ENCODE measurements around the gene IDH1. TPM values are rescaled to one million over a fixed set of nuclear protein-coding genes. Genes with fewer than 3 reads are reported as not detected.

Gene IDH1
- total and polyA plus RNA-seq, 4 donors = 106 to 169 (median 129) TPM

- H3K4me3 ChIP-seq (ENCODE audit: low read depth, low read length) = no peak overlapping the region
- H3K4me1 ChIP-seq (ENCODE audit: control insufficient read depth, insufficient read depth, low read length) = peaks cover 4% of the 10 kb centered on the region
- no peaks in the 10 kb centered on the region for H3K27me3 ChIP-seq (ENCODE audit: control insufficient read depth, insufficient read depth, low read length)
- no peaks in the 10 kb centered on the region for H3K36me3 ChIP-seq (ENCODE audit: control insufficient read depth, insufficient read depth, low read length)
- H3K27ac ChIP-seq (ENCODE audit: low read depth, low read length) = no peak overlapping the region
- no peaks in the 10 kb centered on the region for H3K9me3 ChIP-seq (ENCODE audit: control insufficient read depth, insufficient read depth, low read length)
- DNase-seq (ENCODE audit: low read depth in 4 of 6, low spot score in 6 of 6) = no peak
- WGBS (ENCODE audit: insufficient coverage) = 89% methylated on average over 5 of the region's 8 CpGs
Measured at GRCh38 chr2:208192611-208193236, 62.1 kb downstream of the IDH1 start.

GRCh38 chr2:208189810-208190503 lies 64.9 kb downstream of the IDH1 start, which contains the start of gene C2orf80:
Gene C2orf80, minus strand, starts transcription at chr2:208190030. Its CDS starts 3,044 bp downstream, at chr2:208186986.
- 7% methylated on average over 6 of the region's 10 CpGs for WGBS (ENCODE audit: insufficient coverage)
- Histone ChIP-seq H3K36me3 (ENCODE audit: control insufficient read depth, insufficient read depth, low read length) (no peaks in the 10 kb centered on the region), H3K27me3 (ENCODE audit: control insufficient read depth, insufficient read depth, low read length) (no peaks in the 10 kb centered on the region), H3K27ac (ENCODE audit: low read depth, low read length) (peak within 1 kb of the TSS; percentile 70), H3K4me1 (ENCODE audit: control insufficient read depth, insufficient read depth, low read length) (peaks cover 10% of the 10 kb centered on the region), H3K4me3 (ENCODE audit: low read depth, low read length) (peak within 1 kb of the TSS; percentile 16), H3K9me3 (ENCODE audit: control insufficient read depth, insufficient read depth, low read length) (no peaks in the 10 kb centered on the region)
- DNase-seq (ENCODE audit: low read depth in 4 of 6, low spot score in 6 of 6) = peak; percentile 56 to 97 (median 76)

GRCh38 chr2:208189069-208189809 lies 65.6 kb downstream of the IDH1 start:
- DNase-seq (ENCODE audit: low read depth in 4 of 6, low spot score in 6 of 6) = peak; percentile 43 to 81 (median 57)
- H3K4me3 ChIP-seq (ENCODE audit: low read depth, low read length) = peak overlapping the region; percentile 16
- H3K4me1 ChIP-seq (ENCODE audit: control insufficient read depth, insufficient read depth, low read length) = peaks cover 10% of the 10 kb centered on the region
- H3K9me3 ChIP-seq (ENCODE audit: control insufficient read depth, insufficient read depth, low read length) = no peaks in the 10 kb centered on the region
- H3K27me3 ChIP-seq (ENCODE audit: control insufficient read depth, insufficient read depth, low read length) = no peaks in the 10 kb centered on the region
- H3K27ac ChIP-seq (ENCODE audit: low read depth, low read length) = peak overlapping the region; percentile 70
- no peaks in the 10 kb centered on the region for H3K36me3 ChIP-seq (ENCODE audit: control insufficient read depth, insufficient read depth, low read length)
- 20% methylated on average over 1 of the region's 5 CpGs for WGBS (ENCODE audit: insufficient coverage)

- 83% methylated on average over 1 of the region's 2 CpGs for WGBS (ENCODE audit: insufficient coverage)
- no peak overlapping the region for H3K4me3 ChIP-seq (ENCODE audit: low read depth, low read length)
- no peaks in the 10 kb centered on the region for H3K36me3 ChIP-seq (ENCODE audit: control insufficient read depth, insufficient read depth, low read length)
- H3K9me3 ChIP-seq (ENCODE audit: control insufficient read depth, insufficient read depth, low read length) = no peaks in the 10 kb centered on the region
- no peaks in the 10 kb centered on the region for H3K27me3 ChIP-seq (ENCODE audit: control insufficient read depth, insufficient read depth, low read length)
- DNase-seq (ENCODE audit: low read depth in 4 of 6, low spot score in 6 of 6) = peak in 1 of 6 donors; percentile 59
- peak overlapping the region; percentile 7 for H3K27ac ChIP-seq (ENCODE audit: low read depth, low read length)
- H3K4me1 ChIP-seq (ENCODE audit: control insufficient read depth, insufficient read depth, low read length) = peaks cover 17% of the 10 kb centered on the region
Measured at GRCh38 chr2:208186893-208187292, 68.0 kb downstream of the IDH1 start.

- Histone ChIP-seq H3K27ac (ENCODE audit: low read depth, low read length) (no peak overlapping the region), H3K27me3 (ENCODE audit: control insufficient read depth, insufficient read depth, low read length) (no peaks in the 10 kb centered on the region), H3K9me3 (ENCODE audit: control insufficient read depth, insufficient read depth, low read length) (no peaks in the 10 kb centered on the region), H3K36me3 (ENCODE audit: control insufficient read depth, insufficient read depth, low read length) (no peaks in the 10 kb centered on the region), H3K4me3 (ENCODE audit: low read depth, low read length) (no peak overlapping the region), H3K4me1 (ENCODE audit: control insufficient read depth, insufficient read depth, low read length) (peaks cover 17% of the 10 kb centered on the region)
- 33% methylated on average over 4 of the region's 5 CpGs for WGBS (ENCODE audit: insufficient coverage)
- peak in 1 of 6 donors; percentile 35 for DNase-seq (ENCODE audit: low read depth in 4 of 6, low spot score in 6 of 6)
Measured at GRCh38 chr2:208186465-208186864, 68.4 kb downstream of the IDH1 start.

Other genes starting within 250 kb of the IDH1 start
- gene PLEKHM3, start 229.5 kb downstream of the IDH1 start, total RNA-seq = 10 to 100 TPM; 15.6 to 34.5 TPM
- 10 to 100 TPM; 16.5 to 20.2 TPM for gene PLEKHM3, start 229.5 kb downstream of the IDH1 start, polyA plus RNA-seq (ENCODE audit: insufficient read length in 2 of 2)
- gene CRYGD, start 130.5 kb downstream of the IDH1 start, total RNA-seq = 1 to 10 TPM in 1 of 2 donors, under 1 TPM in 1; 0.83 to 1.2 TPM
- gene CRYGD, start 130.5 kb downstream of the IDH1 start, polyA plus RNA-seq (ENCODE audit: insufficient read length in 2 of 2) = 1 to 10 TPM; 4.9 to 7.1 TPM
- not detected for gene CRYGC, start 125.2 kb downstream of the IDH1 start, total RNA-seq
- under 1 TPM in 1 of 2 donors, not detected in 1; 0.44 TPM for gene CRYGC, start 125.2 kb downstream of the IDH1 start, polyA plus RNA-seq (ENCODE audit: insufficient read length in 2 of 2)
- gene CRYGB, start 108.9 kb downstream of the IDH1 start, total RNA-seq = not detected
- gene CRYGB, start 108.9 kb downstream of the IDH1 start, polyA plus RNA-seq (ENCODE audit: insufficient read length in 2 of 2) = not detected
- not detected for gene CRYGA, start 91.5 kb downstream of the IDH1 start, total RNA-seq
- gene CRYGA, start 91.5 kb downstream of the IDH1 start, polyA plus RNA-seq (ENCODE audit: insufficient read length in 2 of 2) = under 1 TPM; 0.36 to 0.43 TPM
- gene C2orf80, start 65.0 kb downstream of the IDH1 start, total RNA-seq = 10 to 100 TPM in 1 of 2 donors, 1 to 10 TPM in 1; 6.4 to 15.7 TPM
- 10 to 100 TPM; 31.0 to 35.4 TPM for gene C2orf80, start 65.0 kb downstream of the IDH1 start, polyA plus RNA-seq (ENCODE audit: insufficient read length in 2 of 2)
- 10 to 100 TPM; 48.4 to 60.0 TPM for gene PIKFYVE, start 11.2 kb upstream of the IDH1 start, total RNA-seq
- 10 to 100 TPM; 20.5 to 25.5 TPM for gene PIKFYVE, start 11.2 kb upstream of the IDH1 start, polyA plus RNA-seq (ENCODE audit: insufficient read length in 2 of 2)
- under 1 TPM; 0.77 to 0.99 TPM for gene PTH2R, start 151.7 kb upstream of the IDH1 start, total RNA-seq
- 1 to 10 TPM; 1.0 to 1.2 TPM for gene PTH2R, start 151.7 kb upstream of the IDH1 start, polyA plus RNA-seq (ENCODE audit: insufficient read length in 2 of 2)